Measurements from ENCODE around the gene CCDC90B. TPM values are rescaled to one million over a fixed set of nuclear protein-coding genes. Genes with fewer than 3 reads are reported as not detected.

CCDC90B gene
- total RNA-seq, 1 experiment from 2014 or later, result 35.9 TPM

DNA sequence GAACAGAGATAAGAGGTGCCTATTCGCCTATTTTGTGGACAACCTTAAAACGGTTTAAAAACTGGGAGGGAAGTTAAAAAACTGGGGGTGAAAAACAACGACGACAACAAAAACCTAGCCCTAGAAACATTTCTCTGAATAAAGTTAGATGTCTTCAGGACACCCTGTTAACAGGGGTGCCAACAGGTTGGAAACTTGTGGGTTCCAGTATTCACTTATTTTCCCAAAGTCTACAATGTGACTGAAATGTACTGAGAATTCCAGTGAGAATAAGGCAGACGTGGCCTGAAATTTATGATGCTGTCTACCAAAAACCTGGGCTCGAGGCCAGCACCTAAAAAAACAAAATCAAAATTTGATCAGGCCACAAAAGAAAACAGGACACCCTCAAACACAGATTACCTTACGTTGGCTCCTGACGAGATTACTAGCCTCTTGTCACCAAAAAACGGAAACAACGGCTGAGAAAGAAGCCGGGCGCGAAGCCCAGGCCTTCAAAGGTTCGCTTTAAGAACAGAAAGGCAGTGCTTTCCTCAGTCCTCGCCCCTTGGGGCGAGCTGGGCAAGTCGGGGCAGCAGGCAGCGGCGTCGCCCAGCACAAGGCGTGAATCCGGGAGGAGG, 906 bp downstream of the CCDC90B start:
- Histone ChIP-seq H4K20me1 (ENCODE audit: control insufficient read depth, insufficient read depth, insufficient read length) (no peaks in the 10 kb centered on the region), H2BK15ac (ENCODE audit: low read depth, low read length) (no peak overlapping the region), H3K56ac (ENCODE audit: insufficient read length, low read depth, low read length) (no peak overlapping the region), H2BK20ac (ENCODE audit: low read depth, low read length, poor library complexity, severe bottlenecking) (no peak overlapping the region), H3K27ac (ENCODE audit: insufficient read length, low read depth, low read length) (no peak overlapping the region), H3T11ph (ENCODE audit: low read length) (no peak overlapping the region), H3K27me3 (ENCODE audit: insufficient read depth, low read length) (no peaks in the 10 kb centered on the region), H3K9me3 (ENCODE audit: control insufficient read depth, low read depth, low read length) (no peaks in the 10 kb centered on the region), H4K8ac (replicated peaks; ENCODE audit: insufficient read length, low read depth, low read length) (no peak overlapping the region), H2BK5ac (ENCODE audit: insufficient read length, low read length) (no peak overlapping the region), H3K4me2 (ENCODE audit: insufficient read depth, insufficient read length, low read length) (peak overlapping the region; percentile 99), H2AK5ac (ENCODE audit: insufficient read length, low read length) (no peak overlapping the region), H2AFZ (ENCODE audit: low read length) (no peak overlapping the region), H3K4ac (ENCODE audit: low read depth, low read length) (no peak overlapping the region), H2BK120ac (ENCODE audit: low read depth, low read length, poor library complexity, severe bottlenecking) (no peak overlapping the region), H4K91ac (ENCODE audit: insufficient read length, low read depth, low read length) (no peak overlapping the region), H3K18ac (ENCODE audit: insufficient read length, low read depth, low read length) (peak overlapping the region; percentile 28), H3K79me1 (ENCODE audit: insufficient read depth, low read depth, low read length, poor library complexity, severe bottlenecking) (no peaks in the 10 kb centered on the region), H3K4me1 (ENCODE audit: insufficient read depth, low read length) (no peaks in the 10 kb centered on the region), H4K5ac (ENCODE audit: insufficient read length, low read depth, low read length) (no peak overlapping the region), H3K14ac (ENCODE audit: insufficient read depth, low read length) (0 out of 2 replicates have a peak overlapping the region, but pooled peaks have one; percentile 46), H3K9ac (ENCODE audit: extremely low read depth, insufficient read length, low read length) (peak overlapping the region; percentile 78), H2BK12ac (ENCODE audit: insufficient read length, low read depth, low read length) (no peak overlapping the region), H3K23ac (ENCODE audit: insufficient read length, low read depth, low read length) (no peak overlapping the region), H3K23me2 (ENCODE audit: insufficient read length, low read depth, low read length, poor library complexity, severe bottlenecking) (peaks cover 5% of the 10 kb centered on the region), H3K79me2 (ENCODE audit: insufficient read depth, low read length) (peaks cover 4% of the 10 kb centered on the region; the same call in 1 of the 2 replicates)
- WGBS (ENCODE audit: extremely low coverage, insufficient read length, low lambda C conversion rate), result no CpG with 5 or more reads among the region's 22 CpGs
- no peaks in the 10 kb centered on the region for H3K27me3 Mint-ChIP-seq (ENCODE audit: low read depth)
- no peak for TF ChIP-seq CTCF (conservative IDR thresholded peaks at IDR 0.05)
- H3K27ac Mint-ChIP-seq, result peak overlapping the region; percentile 56 to 99 (median 99)
- peaks cover 0 to 3% (median 0%) of the 10 kb centered on the region in 3 experiments; a peak in 3 of 7 replicates for H3K36me3 Mint-ChIP-seq (ENCODE audit: insufficient read depth in 1 of 3, low read depth in 3 of 3)
- H3K4me1 Mint-ChIP-seq, result peaks cover 14 to 20% of the 10 kb centered on the region in 2 experiments
- peak overlapping the region; percentile 97 for H3K4me3 Mint-ChIP-seq
- H3K9me3 Mint-ChIP-seq, result no peaks in the 10 kb centered on the region; a peak in 1 of 5 replicates
- no peak for DNase-seq
